Stimulated activated naive B cell treated with anti-CD40 and anti-IgM and Interleukin-4, amounts not matched to agents 10 μg/mL and 1 μg/mL and 100 μg/mL, for 72 hours (primary cell): ENCODE data around the gene ATP6V1G3.
"Not testable (repeated sequence)": the region's sequence is repeated elsewhere in the genome, so short reads cannot be mapped to it uniquely, and the experiment has no call there.

Source experiments
- ATAC-seq, 2 donors: fragments of 150-1000 bp; cut with Tn5 transposase; replicated peaks; 2 replicates each; pipeline ENCODE4 v1.10.0; 2021; ENCODE audit warnings: moderate library complexity in 1 of 2
- DNase-seq: peaks from one replicate; pipeline ENCODE4 v3.0.0; 2021
- H3K27ac Mint-ChIP-seq: one replicate; pipeline ENCODE4 v1.8.0; 2022; ENCODE audit warnings: mild to moderate bottlenecking, mixed read lengths
- H3K27me3 Mint-ChIP-seq, 2 donors: one replicate each; pipeline ENCODE4 v1.8.0; 2022; ENCODE audit warnings: mixed read lengths in 2 of 2
- H3K36me3 Mint-ChIP-seq, 2 donors: one replicate each; pipeline ENCODE4 v1.8.0; 2022; ENCODE audit warnings: mixed read lengths in 2 of 2, mild to moderate bottlenecking in 1 of 2
- H3K4me1 Mint-ChIP-seq, 2 donors: one replicate each; pipeline ENCODE4 v1.8.0; 2022; ENCODE audit warnings: mixed read lengths in 2 of 2, mild to moderate bottlenecking in 1 of 2
- H3K4me3 Mint-ChIP-seq, 2 donors: one replicate each; pipeline ENCODE4 v1.8.0; 2022; ENCODE audit warnings: mild to moderate bottlenecking in 2 of 2, mixed read lengths in 2 of 2, moderate library complexity in 1 of 2
- H3K9me3 Mint-ChIP-seq, 2 donors: one replicate each; pipeline ENCODE4 v1.8.0; 2022; ENCODE audit warnings: mixed read lengths in 2 of 2, mild to moderate bottlenecking in 1 of 2

ATP6V1G3 gene

DNA sequence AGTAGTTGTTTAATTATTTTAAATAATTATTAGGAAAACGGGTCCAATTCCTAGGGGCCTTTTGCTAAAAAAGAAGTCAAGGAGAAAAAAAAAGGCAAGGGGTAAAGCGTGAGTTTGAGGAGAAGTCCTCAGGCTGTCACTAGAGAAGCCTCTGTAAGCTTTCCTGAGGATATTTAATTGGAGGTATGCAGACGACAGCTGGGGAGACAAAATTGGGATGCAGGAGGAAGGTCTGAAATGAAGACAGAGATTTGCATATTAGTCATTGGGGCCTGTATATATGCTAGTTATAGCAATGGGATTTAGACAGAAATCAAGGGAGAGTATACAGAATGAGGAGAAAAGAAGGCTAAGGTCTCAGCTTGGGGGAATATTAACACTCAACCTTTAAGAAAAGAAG is 8.6 kb downstream of the ATP6V1G3 start:
- peaks cover 4 to 10% of the 10 kb centered on the region in 2 donors for H3K9me3 Mint-ChIP-seq
- no peak overlapping the region for H3K27ac Mint-ChIP-seq
- ATAC-seq = no peak
- H3K36me3 Mint-ChIP-seq = peaks cover 0 to 4% of the 10 kb centered on the region in 2 donors
- H3K4me3 Mint-ChIP-seq = no peak overlapping the region
- peaks cover 26 to 58% of the 10 kb centered on the region in 2 donors for H3K4me1 Mint-ChIP-seq
- no peak for DNase-seq
- H3K27me3 Mint-ChIP-seq = no peaks in the 10 kb centered on the region

DNA sequence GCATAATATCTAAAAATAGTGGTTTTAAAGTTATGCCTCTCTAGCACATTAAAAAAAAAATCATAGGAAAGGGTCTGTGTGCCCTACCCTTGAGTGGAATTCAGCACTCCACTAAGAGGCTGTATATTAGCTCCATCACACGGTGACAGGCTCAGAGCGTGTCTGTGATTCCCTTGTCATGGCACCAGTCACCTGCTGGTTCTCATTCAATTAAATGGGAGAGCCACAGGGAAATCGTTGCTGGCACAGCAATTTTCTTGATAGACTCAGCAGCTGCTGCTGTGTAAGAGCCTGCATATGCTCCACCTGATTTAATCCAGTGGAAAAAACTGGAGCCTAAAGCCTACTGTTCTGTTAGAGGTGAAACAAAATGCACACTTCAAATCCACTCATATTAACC is 9.5 kb downstream of the ATP6V1G3 start:
- peaks cover 24 to 54% of the 10 kb centered on the region in 2 donors for H3K4me1 Mint-ChIP-seq
- H3K27ac Mint-ChIP-seq = no peak overlapping the region
- DNase-seq (no peak), ATAC-seq (no peak)
- H3K9me3 Mint-ChIP-seq = peaks cover 4 to 10% of the 10 kb centered on the region in 2 donors
- H3K36me3 Mint-ChIP-seq = peaks cover 0 to 4% of the 10 kb centered on the region in 2 donors
- no peak overlapping the region for H3K4me3 Mint-ChIP-seq
- no peaks in the 10 kb centered on the region for H3K27me3 Mint-ChIP-seq

DNA sequence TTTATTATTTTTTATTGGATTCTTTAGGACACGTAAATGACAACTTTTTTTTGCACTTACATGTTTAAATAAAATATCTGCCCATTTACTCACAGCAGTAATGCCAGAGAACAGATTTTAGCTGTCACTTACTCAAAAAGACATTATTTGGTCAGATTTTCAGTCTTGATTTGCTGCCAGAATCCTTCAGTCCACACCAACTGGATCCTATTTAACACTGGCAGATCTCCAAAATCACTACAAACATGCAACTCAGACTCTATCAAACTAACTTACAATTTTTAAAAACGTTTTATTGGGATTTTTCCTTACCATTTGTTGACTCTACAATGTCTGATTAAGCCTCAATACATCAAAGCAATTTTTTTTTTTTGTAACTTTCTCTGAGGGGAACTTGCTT is 11.1 kb downstream of the ATP6V1G3 start:
- DNase-seq = no peak
- no peak overlapping the region for H3K27ac Mint-ChIP-seq
- peaks cover 22 to 53% of the 10 kb centered on the region in 2 donors for H3K4me1 Mint-ChIP-seq
- H3K9me3 Mint-ChIP-seq = peaks cover 4 to 10% of the 10 kb centered on the region in 2 donors
- ATAC-seq = no peak
- H3K36me3 Mint-ChIP-seq = peaks cover 0 to 4% of the 10 kb centered on the region in 2 donors
- H3K4me3 Mint-ChIP-seq = no peak overlapping the region
- no peaks in the 10 kb centered on the region for H3K27me3 Mint-ChIP-seq

DNA sequence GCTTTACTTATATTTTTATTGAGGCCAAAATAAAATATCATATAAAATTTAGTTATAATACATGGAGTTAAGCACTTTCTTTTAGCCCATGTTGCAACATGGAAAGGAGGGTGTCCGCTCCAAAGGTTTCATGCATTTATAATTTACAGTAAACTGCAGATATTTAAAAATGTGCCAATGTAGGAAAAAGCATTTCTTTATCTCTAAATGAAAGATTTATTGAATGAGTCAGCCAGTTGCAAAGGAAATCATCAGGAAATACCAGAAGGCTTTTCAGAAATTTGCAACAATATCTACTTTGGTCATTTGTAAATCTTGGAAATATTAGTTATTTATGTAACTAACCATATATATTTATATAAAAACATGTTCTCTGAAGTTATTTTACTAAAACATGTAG is 12.1 kb downstream of the ATP6V1G3 start:
- DNase-seq = no peak
- Mint-ChIP-seq H3K4me3 (no peak overlapping the region), H3K9me3 (peaks cover 2 to 4% of the 10 kb centered on the region in 2 donors), H3K4me1 (peaks cover 17 to 50% of the 10 kb centered on the region in 2 donors), H3K36me3 (peaks cover 0 to 4% of the 10 kb centered on the region in 2 donors), H3K27ac (no peak overlapping the region), H3K27me3 (no peaks in the 10 kb centered on the region)
- ATAC-seq = no peak

DNA sequence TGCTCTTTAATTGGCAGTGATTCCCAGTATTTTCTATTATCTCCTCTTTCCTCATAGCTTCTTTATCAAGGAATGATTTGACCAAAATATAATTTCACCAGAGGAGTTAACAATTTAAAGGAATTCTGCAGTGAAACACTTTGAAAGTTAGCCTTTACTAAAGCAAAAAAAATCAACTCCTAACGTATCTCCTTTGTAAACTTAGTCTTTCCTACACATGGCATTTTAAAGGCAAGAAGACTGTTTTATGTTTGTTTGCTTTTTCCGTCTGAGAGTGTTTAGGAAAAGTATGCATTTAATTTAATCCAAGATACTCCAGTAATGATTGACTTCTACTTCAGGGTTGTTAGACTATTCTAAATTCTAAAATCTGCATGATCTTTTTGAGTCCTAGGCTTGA is 15.9 kb downstream of the ATP6V1G3 start:
- peak overlapping the region in 1 of 2 donors; percentile 80 for H3K4me3 Mint-ChIP-seq

DNA sequence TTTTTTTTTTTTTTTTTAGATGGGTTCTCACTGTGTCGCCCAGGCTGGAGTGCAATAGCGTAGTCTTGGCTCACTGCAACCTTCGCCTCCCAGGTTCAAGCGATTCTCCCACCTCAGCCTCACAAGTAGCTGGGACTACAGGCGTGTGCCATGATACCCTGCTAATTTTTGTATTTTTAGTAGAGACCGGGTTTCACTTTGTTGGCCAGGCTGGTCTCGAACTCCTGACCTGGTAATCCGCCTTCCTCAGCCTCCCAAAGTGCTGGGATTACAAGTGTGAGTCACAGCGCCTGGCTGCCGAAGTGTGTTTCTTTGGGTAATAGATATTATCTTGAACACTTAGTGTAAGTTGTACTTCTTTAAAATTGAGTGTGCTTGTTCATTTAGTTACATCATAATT is 16.4 kb downstream of the ATP6V1G3 start:
- not testable (repeated sequence) for H3K36me3 Mint-ChIP-seq, DNase-seq, H3K27me3 Mint-ChIP-seq, ATAC-seq, H3K9me3 Mint-ChIP-seq, H3K27ac Mint-ChIP-seq
- Mint-ChIP-seq H3K4me1 (peaks cover 20 to 51% of the 10 kb centered on the region in 2 donors), H3K4me3 (peak overlapping the region; percentile 59 to 80)

More for the DNA sequence above, 15.9 kb downstream of the ATP6V1G3 start:
- H3K27me3 Mint-ChIP-seq = no peaks in the 10 kb centered on the region
- DNase-seq (no peak), ATAC-seq (no peak)
- H3K4me1 Mint-ChIP-seq = peaks cover 15 to 48% of the 10 kb centered on the region in 2 donors
- no peaks in the 10 kb centered on the region for H3K9me3 Mint-ChIP-seq
- H3K27ac Mint-ChIP-seq = no peak overlapping the region
- H3K36me3 Mint-ChIP-seq = no peaks in the 10 kb centered on the region

DNA sequence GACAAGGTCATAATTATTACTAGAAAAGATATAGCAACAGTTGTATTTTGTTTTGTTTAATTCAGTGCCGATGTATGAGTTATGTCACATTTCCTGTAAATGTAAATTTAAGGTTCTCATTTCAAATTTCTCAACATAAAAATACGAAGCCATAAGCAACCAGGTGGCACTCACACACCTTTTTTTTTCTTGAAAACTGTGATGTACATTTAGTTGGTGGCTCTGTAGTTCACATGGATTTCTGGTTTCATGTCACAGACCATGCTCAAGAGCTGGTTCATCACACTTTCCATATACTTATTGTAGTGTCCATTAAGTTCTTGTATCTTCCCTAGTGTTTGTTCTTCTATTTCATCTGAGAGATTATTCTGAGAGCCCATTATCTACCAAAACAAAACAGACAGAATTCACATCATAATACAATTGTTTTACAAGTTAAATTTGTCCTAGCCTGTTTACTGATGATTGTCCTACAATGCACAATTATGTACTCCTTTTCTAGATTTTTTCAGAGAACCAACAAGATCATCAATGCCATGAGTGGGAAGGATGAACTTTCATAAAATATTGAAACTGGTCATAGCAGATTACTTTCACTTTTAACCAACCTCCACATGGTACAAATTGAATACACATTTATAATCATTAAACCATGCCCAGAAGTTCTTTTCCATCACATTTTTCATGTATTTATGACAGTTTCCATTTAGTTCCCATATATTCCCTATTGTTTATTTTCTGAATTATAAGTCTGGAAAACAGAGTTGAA is 17.1 kb downstream of the ATP6V1G3 start:
- H3K9me3 Mint-ChIP-seq = no peaks in the 10 kb centered on the region
- no peaks in the 10 kb centered on the region for H3K27me3 Mint-ChIP-seq
- no peaks in the 10 kb centered on the region for H3K36me3 Mint-ChIP-seq
- DNase-seq (no peak), ATAC-seq (peak; percentile 65 to 67)
- peaks cover 22 to 58% of the 10 kb centered on the region in 2 donors for H3K4me1 Mint-ChIP-seq
- H3K4me3 Mint-ChIP-seq = peak overlapping the region; percentile 60 to 80
- H3K27ac Mint-ChIP-seq = peak overlapping the region; percentile 91

DNA sequence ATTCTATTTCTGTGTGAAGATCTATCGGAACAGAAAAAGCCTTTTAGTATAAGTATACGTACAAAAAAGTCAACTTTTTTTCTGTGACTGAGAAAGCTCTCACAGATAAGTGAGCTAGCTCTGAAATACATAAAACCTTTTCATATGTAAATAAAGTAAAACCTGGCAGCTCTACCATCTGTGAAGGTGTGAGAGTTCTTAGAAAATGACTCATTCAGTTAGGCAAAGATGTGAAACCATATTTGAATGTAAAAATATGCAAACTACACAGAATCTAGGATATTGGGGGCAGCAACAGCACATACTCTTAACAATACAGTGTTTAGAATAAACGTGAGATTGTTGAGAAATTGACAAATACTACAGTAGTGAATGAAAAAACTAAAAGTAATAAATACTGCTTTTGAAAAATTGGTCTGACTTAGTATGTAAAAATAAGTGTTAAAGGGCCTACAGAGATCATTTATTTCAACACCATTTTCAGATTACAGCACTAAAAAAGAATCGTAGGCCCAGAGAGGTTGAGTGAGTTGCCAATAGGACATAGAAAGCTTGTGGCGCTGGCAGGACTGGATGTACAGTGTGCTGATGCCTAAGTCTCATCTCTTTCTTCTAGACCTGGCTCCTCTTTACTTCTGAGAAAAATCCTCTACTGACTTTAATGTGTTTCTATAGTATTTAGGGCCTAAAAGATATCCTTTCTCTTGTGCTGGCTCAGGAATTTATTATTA is 19.8 kb downstream of the ATP6V1G3 start:
- peak overlapping the region; percentile 1 for H3K27ac Mint-ChIP-seq
- no peaks in the 10 kb centered on the region for H3K9me3 Mint-ChIP-seq
- peak overlapping the region; percentile 7 for H3K4me3 Mint-ChIP-seq
- peaks cover 20 to 48% of the 10 kb centered on the region in 2 donors for H3K4me1 Mint-ChIP-seq
- DNase-seq (no peak), ATAC-seq (peak; percentile 87 to 88)
- H3K36me3 Mint-ChIP-seq = no peaks in the 10 kb centered on the region
- no peaks in the 10 kb centered on the region for H3K27me3 Mint-ChIP-seq

DNA sequence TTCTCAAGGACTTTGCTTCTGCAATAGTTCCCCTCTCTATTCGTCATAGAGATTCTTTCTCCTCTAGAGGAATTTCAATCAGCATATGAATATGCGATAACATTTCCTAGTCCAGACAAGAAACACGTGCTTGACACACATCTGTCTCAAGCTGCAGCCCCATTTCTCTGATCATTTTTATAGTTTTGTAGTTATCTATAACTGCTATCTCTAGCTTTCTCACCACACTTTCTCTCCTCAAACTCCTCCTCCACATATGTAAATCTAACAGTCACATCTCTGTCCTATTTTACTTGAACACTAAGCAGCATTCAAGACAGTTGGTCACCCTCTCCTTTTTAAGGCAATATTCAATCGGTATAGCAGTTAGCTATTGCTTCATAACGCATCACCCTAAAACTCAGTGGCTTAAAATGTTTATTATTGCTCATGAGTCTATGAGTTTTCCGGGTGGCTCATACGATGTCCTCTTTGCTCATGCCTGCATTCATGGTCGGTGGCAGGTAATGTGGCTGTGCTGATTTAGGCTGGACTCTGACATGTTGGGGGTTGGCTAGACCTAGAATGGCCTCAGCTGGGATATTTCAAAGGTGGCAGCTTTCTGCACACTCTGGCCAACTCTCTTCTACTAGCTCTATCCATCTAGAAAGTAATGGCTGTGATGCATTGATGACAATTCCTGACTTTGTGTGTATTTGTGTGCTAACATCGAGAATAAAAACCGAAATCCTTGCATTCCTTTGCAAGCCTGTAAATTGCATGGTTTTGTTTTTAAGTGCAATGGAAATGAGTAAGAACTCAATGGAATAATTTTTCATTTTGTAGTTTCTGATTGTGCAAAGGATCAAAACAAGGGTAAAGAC is 20.6 kb downstream of the ATP6V1G3 start:
- no peak for DNase-seq
- H3K4me3 Mint-ChIP-seq = peak overlapping the region; percentile 7 to 64
- H3K4me1 Mint-ChIP-seq = peaks cover 20 to 49% of the 10 kb centered on the region in 2 donors
- no peaks in the 10 kb centered on the region for H3K27me3 Mint-ChIP-seq
- H3K9me3 Mint-ChIP-seq = no peaks in the 10 kb centered on the region
- ATAC-seq = no peak
- no peaks in the 10 kb centered on the region for H3K36me3 Mint-ChIP-seq
- H3K27ac Mint-ChIP-seq = peak overlapping the region; percentile 1

DNA sequence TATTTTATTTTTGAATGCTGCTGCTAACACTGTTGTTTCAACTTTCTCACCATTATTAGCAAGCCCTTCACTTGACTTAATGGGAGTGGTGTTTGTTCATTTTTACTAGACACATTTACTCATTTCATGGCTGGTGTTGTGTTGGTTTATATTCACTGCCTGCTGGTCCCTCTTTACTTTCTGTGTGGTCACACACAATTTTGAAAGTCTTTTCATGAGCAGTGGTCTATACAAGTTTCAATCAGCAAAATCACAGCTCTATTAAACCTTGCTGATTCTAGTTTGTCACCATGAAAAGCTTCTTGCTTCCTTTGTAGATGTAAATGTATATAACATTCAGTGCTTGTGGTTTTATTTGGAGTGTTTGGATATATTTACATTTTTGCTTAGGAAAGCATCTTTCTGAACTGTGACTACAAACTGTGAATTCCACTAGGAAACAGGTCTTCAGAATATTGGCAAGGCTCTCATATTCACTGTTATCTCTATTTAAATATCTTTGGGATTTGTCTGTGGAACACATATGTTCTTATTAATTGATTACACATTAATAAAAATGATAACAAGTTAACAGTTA is 22.8 kb downstream of the ATP6V1G3 start:
- Mint-ChIP-seq H3K36me3 (no peaks in the 10 kb centered on the region), H3K27me3 (no peaks in the 10 kb centered on the region), H3K9me3 (no peaks in the 10 kb centered on the region), H3K27ac (no peak overlapping the region), H3K4me3 (no peak overlapping the region), H3K4me1 (peaks cover 15 to 39% of the 10 kb centered on the region in 2 donors)
- ATAC-seq (no peak), DNase-seq (no peak)

DNA sequence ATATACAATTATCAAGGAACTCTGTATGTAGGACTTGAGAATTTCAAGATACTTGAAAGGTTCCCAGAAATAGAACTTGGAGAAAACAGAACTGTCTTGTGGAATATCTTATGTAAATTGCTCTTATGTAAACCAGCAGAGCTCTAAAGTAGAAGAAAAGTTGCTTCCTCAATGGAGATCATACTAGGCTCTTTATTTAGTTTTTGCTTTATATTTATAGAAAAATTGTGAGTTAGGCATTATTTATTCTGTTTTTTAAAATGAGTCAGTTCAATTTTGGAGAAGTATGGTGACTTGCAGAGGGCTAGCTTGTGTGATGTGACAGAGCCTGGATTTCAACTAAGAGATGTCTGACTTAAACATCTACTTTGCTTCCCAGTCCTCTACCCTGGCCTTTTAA is 40.4 kb downstream of the ATP6V1G3 start:
- DNase-seq = no peak
- Mint-ChIP-seq H3K36me3 (peaks cover 4 to 12% of the 10 kb centered on the region in 2 donors), H3K27ac (no peak overlapping the region), H3K4me3 (no peak overlapping the region), H3K4me1 (peaks cover 14 to 16% of the 10 kb centered on the region in 2 donors), H3K9me3 (peaks cover 11 to 14% of the 10 kb centered on the region in 2 donors), H3K27me3 (no peaks in the 10 kb centered on the region)
- ATAC-seq = no peak

DNA sequence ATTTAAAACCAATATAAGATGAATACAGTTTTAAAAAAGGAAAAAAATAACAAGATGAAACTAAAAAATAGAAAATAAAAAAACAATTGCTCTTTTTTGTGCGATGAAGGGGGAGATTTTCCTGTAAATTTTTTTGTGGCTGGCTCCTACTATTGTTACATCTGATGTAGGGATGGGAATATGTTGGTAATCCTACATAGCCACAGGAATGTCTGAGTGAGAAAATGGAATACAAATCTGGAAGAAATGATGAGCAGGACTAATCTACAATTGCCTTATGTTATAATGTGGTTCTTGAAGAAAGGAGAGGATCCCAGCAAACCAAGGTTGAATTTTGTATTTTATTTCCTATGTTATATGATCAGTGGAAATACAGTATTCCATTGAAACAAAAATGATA is 40.9 kb downstream of the ATP6V1G3 start:
- DNase-seq = no peak
- Mint-ChIP-seq H3K4me3 (no peak overlapping the region), H3K36me3 (peaks cover 4 to 12% of the 10 kb centered on the region in 2 donors), H3K27ac (no peak overlapping the region), H3K27me3 (no peaks in the 10 kb centered on the region), H3K9me3 (peaks cover 11 to 14% of the 10 kb centered on the region in 2 donors), H3K4me1 (peaks cover 14 to 16% of the 10 kb centered on the region in 2 donors)
- no peak for ATAC-seq

DNA sequence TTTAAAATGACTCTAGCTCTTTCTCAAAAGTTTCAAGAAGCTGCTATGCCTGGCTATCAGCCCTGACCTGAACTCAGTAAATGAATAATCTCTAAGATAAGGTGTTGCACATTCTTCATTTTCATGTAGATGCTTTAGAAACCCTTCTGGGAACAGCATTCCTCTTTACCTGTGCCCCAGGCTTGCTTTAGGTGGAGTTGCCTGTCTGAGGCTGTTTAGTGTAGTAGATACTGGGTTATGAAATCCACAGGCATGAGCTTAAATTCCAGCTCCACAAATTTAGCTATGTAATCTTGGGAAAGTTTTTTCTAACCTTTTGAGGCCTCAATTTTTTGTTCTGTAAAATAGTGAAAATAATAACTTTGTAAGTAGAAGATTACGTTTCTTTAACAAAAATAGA is 41.6 kb downstream of the ATP6V1G3 start:
- H3K4me1 Mint-ChIP-seq = peaks cover 14 to 16% of the 10 kb centered on the region in 2 donors
- H3K27me3 Mint-ChIP-seq = no peaks in the 10 kb centered on the region
- peaks cover 4 to 12% of the 10 kb centered on the region in 2 donors for H3K36me3 Mint-ChIP-seq
- H3K9me3 Mint-ChIP-seq = peaks cover 11 to 14% of the 10 kb centered on the region in 2 donors
- no peak overlapping the region for H3K4me3 Mint-ChIP-seq
- H3K27ac Mint-ChIP-seq = no peak overlapping the region
- no peak for ATAC-seq
- DNase-seq = no peak

DNA sequence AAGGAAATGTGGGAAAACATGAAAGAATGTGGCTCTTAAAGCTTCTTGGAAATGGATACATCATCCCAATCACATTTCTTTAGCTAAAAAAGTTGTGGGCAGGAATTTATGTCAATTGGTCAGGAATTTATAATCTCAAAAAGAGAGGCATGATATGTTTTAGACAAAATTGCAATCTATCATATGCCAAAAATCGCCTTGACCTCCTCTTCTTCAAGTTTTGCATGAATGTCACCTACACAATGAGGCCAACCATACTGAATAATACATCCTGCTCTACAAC is 42.4 kb downstream of the ATP6V1G3 start:
- H3K4me3 Mint-ChIP-seq = no peak overlapping the region
- H3K9me3 Mint-ChIP-seq = peaks cover 4 to 6% of the 10 kb centered on the region in 2 donors
- peaks cover 0 to 8% of the 10 kb centered on the region in 2 donors for H3K36me3 Mint-ChIP-seq
- DNase-seq = no peak
- no peak for ATAC-seq
- no peaks in the 10 kb centered on the region for H3K27me3 Mint-ChIP-seq
- peaks cover 11 to 16% of the 10 kb centered on the region in 2 donors for H3K4me1 Mint-ChIP-seq
- no peak overlapping the region for H3K27ac Mint-ChIP-seq
